HEK293 (cell line): Measurements from ENCODE around the gene FCN1.

Source experiments
- CTCF ChIA-PET: fragments of 350-600 bp; formaldehyde crosslinking; extraction: SDS; loops from one replicate; lab custom pipeline; 2021; ENCODE audit warnings: antibody characterized with exemption; lab: Yijun Ruan, JAX
- POLR2A ChIA-PET: fragments of 300-600 bp; formaldehyde crosslinking; extraction: SDS; loops from one replicate; lab custom pipeline; 2020; ENCODE audit warnings: antibody characterized with exemption, inconsistent platforms; lab: Yijun Ruan, JAX
- H3K27ac ChIP-seq: fragments of 200-500 bp; sonication (Bioruptor generic); 2 replicates; pipeline ENCODE4 v1.5.1; 2014; ENCODE audit warnings: low read depth, low read length, control low read depth, inconsistent platforms; ENCODE audit errors: extremely low read depth
- H3K36me3 ChIP-seq, 2 experiments: fragments of 200-500 bp in 1 of 2; sonication (Bioruptor generic) in 1 of 2; 1 replicate in 1 of 2; 2 replicates in 1 of 2; pipeline ENCODE4 v1.5.1; 2014 to 2017; ENCODE audit warnings: inconsistent platforms in 2 of 2, low read length in 2 of 2; ENCODE audit not compliant: control insufficient read depth in 2 of 2, insufficient read depth in 1 of 2
- H3K4me1 ChIP-seq: fragments of 200-500 bp; sonication (Bioruptor generic); 2 replicates; pipeline ENCODE4 v1.5.1; 2014; ENCODE audit warnings: mild to moderate bottlenecking, low read length, inconsistent platforms; ENCODE audit not compliant: control insufficient read depth, insufficient read depth
- H3K4me3 ChIP-seq: 2 replicates; pipeline ENCODE4 v1.5.1; 2011; ENCODE audit warnings: low read depth, mild to moderate bottlenecking, control low read depth, low read length, moderate library complexity
- H3K9me3 ChIP-seq: fragments of 200-500 bp; sonication (Bioruptor generic); 2 replicates; pipeline ENCODE4 v1.5.1; 2014; ENCODE audit warnings: low read depth, low read length, inconsistent platforms; ENCODE audit not compliant: control insufficient read depth, insufficient read depth
- HOXC10 ChIP-seq: sonication (generic); formaldehyde crosslinking; IDR thresholded peaks from 2 replicates; pipeline ENCODE4 v1.8.1; 2023; ENCODE audit warnings: mild to moderate bottlenecking, missing genetic modification reagents
- TSHZ1 ChIP-seq: fragments of 450-650 bp; formaldehyde crosslinking; IDR thresholded peaks from 2 replicates; pipeline ENCODE4 v1.5.1; 2016; ENCODE audit warnings: missing biosample characterization, missing genetic modification characterization, borderline replicate concordance
- ZBTB10 ChIP-seq: fragments of 450-650 bp; formaldehyde crosslinking; IDR thresholded peaks from 2 replicates; pipeline ENCODE4 v1.5.1; 2016; ENCODE audit warnings: missing biosample characterization, missing genetic modification characterization
- ZBTB48 ChIP-seq: fragments of 450-650 bp; formaldehyde crosslinking; IDR thresholded peaks from 2 replicates; pipeline ENCODE4 v1.5.1; 2016; ENCODE audit warnings: missing biosample characterization, missing genetic modification characterization
- ZNF18 ChIP-seq: fragments of 450-650 bp; formaldehyde crosslinking; IDR thresholded peaks from 2 replicates; pipeline ENCODE4 v1.5.1; 2016; ENCODE audit warnings: missing biosample characterization, missing genetic modification characterization
- ZNF221 ChIP-seq: fragments of 450-650 bp; formaldehyde crosslinking; IDR thresholded peaks from 2 replicates; pipeline ENCODE4 v1.5.1; 2017; ENCODE audit warnings: missing biosample characterization, missing genetic modification characterization, borderline replicate concordance
- ZNF510 ChIP-seq: fragments of 450-650 bp; formaldehyde crosslinking; IDR thresholded peaks from 2 replicates; pipeline ENCODE4 v1.5.1; 2018; ENCODE audit warnings: mild to moderate bottlenecking, missing genetic modification characterization, missing biosample characterization; ENCODE audit not compliant: insufficient replicate concordance
- ZNF76 ChIP-seq: fragments of 450-650 bp; formaldehyde crosslinking; IDR thresholded peaks from 2 replicates; pipeline ENCODE4; 2016; ENCODE audit warnings: low read depth, missing biosample characterization, missing genetic modification characterization, borderline replicate concordance

Gene FCN1

DNA sequence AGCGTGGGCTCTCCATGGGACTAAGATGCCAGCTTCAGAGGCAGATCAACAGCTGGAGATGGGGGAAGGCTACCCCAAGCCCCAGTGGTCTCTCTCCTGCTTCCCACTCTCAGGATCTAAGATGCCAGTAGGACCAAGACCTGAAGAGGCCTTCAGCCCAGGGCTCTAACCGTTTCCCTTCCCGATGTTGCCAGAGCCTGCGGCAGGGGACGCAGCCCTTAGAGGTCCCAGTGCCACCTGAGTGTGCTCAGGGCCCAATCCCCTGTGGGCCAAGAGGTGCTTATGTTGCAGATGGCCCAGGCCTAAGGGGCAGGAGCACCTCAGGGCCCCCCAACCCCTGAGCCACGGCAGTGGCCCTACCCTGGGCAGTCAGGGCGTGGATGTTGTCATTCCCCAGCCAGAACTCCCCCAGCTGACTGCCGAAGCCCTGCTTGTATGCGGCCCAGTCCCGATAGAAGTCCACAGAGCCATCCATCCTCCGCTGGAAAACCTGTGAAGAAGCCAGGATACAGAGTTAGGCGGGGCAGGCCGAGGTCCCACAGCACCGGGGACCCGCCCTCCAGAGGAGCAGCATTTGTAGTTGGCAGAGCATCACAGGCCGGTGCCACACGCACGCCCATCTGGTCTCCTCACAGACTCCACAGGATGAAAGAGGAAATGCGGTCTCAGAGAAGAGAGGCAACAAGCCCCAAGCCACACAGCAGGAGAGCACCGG is 5.4 kb downstream of the FCN1 start:
- H3K4me3 ChIP-seq: no peak overlapping the region
- H3K36me3 ChIP-seq: no peaks in the 10 kb centered on the region

More for the DNA sequence above, 5.4 kb downstream of the FCN1 start:
- H3K4me1 ChIP-seq: no peaks in the 10 kb centered on the region
- TF ChIP-seq ZBTB48 (tag by site-specific recombination) (no peak), ZNF18 (tag by site-specific recombination) (no peak), ZNF221 (tag by site-specific recombination) (no peak), ZBTB10 (tag by site-specific recombination) (no peak), ZNF76 (tag by site-specific recombination) (no peak), HOXC10 (CRISPR knock-in tag) (no peak), TSHZ1 (tag by site-specific recombination) (no peak), ZNF510 (tag by site-specific recombination) (no peak)
- TF ChIP-seq, all 188 proteins: peak for 0
- H3K9me3 ChIP-seq: no peaks in the 10 kb centered on the region
- CTCF ChIA-PET: no interaction called here
- H3K27ac ChIP-seq: no peak overlapping the region
- POLR2A ChIA-PET: no interaction called here
